IMR-90 (cell line): Measurements from ENCODE around the gene GPR65. TPM values are rescaled to one million over a fixed set of nuclear protein-coding genes. Genes with fewer than 3 reads are reported as not detected.

Experiments used
- ATAC-seq: fragments of 200-7000 bp; cut with Tn5 transposase; 2 replicates; pipeline ENCODE4 v1.9.1; 2020; ENCODE audit warnings: low read depth, mild to moderate bottlenecking, moderate library complexity
- BruUV-seq: library from RNA; stranded (reverse); fragments of 400-500 nt; replicated peaks from 2 replicates; lab custom pipeline; 2021; lab: Mats Ljungman, UMichigan
- CTCF ChIA-PET: fragments of 300-600 bp; formaldehyde crosslinking; extraction: SDS; loops from one replicate; lab custom pipeline; 2021; ENCODE audit warnings: antibody characterized with exemption; lab: Yijun Ruan, JAX
- POLR2A ChIA-PET: fragments of 300-600 bp; sonication (Branson Sonifier 250); formaldehyde crosslinking; loops from one replicate; lab custom pipeline; 2022; ENCODE audit warnings: antibody characterized with exemption; ENCODE audit not compliant: unreplicated experiment; lab: Charles Lee
- DNase-seq: peaks from one replicate; pipeline ENCODE4 v3.0.0; 2013
- H2AFZ ChIP-seq: replicated peaks from 2 replicates; pipeline ENCODE3; 2013; ENCODE audit warnings: low read length, mild to moderate bottlenecking; ENCODE audit not compliant: poor library complexity
- H2AK5ac ChIP-seq: 2 replicates; pipeline ENCODE4 v1.6.1; 2013; ENCODE audit warnings: low read depth, low read length, inconsistent platforms
- H2AK9ac ChIP-seq: replicated peaks from 2 replicates; pipeline ENCODE3; 2013; ENCODE audit warnings: mild to moderate bottlenecking, low read depth, low read length, moderate library complexity; ENCODE audit not compliant: poor library complexity
- H2BK120ac ChIP-seq: 2 replicates; pipeline ENCODE4 v1.6.1; 2013; ENCODE audit warnings: low read depth, low read length, inconsistent platforms
- H2BK15ac ChIP-seq: 3 replicates; pipeline ENCODE4 v1.6.1; 2013; ENCODE audit warnings: low read depth, low read length, inconsistent platforms
- H2BK20ac ChIP-seq: 2 replicates; pipeline ENCODE4 v1.6.1; 2013; ENCODE audit warnings: low read depth, mild to moderate bottlenecking, inconsistent platforms, low read length, moderate library complexity
- H2BK5ac ChIP-seq: 2 replicates; pipeline ENCODE4 v1.6.1; 2013; ENCODE audit warnings: mild to moderate bottlenecking, low read depth, low read length, inconsistent platforms; ENCODE audit not compliant: poor library complexity, severe bottlenecking
- H3K14ac ChIP-seq: replicated peaks from 2 replicates; pipeline ENCODE4 v1.6.1; 2013; ENCODE audit warnings: low read depth, low read length, inconsistent platforms
- H3K18ac ChIP-seq: 2 replicates; pipeline ENCODE4 v1.6.1; 2013; ENCODE audit warnings: low read depth, low read length, control low read depth
- H3K23ac ChIP-seq: 2 replicates; pipeline ENCODE4 v1.6.1; 2013; ENCODE audit warnings: low read depth, low read length, inconsistent platforms
- H3K27ac ChIP-seq: 2 replicates; pipeline ENCODE4 v1.5.1; 2013; ENCODE audit warnings: mild to moderate bottlenecking, control low read depth, low read length; ENCODE audit not compliant: insufficient read depth
- H3K27me3 ChIP-seq: 2 replicates; pipeline ENCODE4 v1.6.1; 2013; ENCODE audit warnings: low read length; ENCODE audit not compliant: control insufficient read depth, insufficient read depth
- H3K36me3 ChIP-seq: 2 replicates; pipeline ENCODE4 v1.6.1; 2013; ENCODE audit warnings: low read length, mixed read lengths; ENCODE audit not compliant: control insufficient read depth, insufficient read depth
- H3K4ac ChIP-seq: 2 replicates; pipeline ENCODE4 v1.6.1; 2013; ENCODE audit warnings: low read depth, low read length, inconsistent platforms
- H3K4me1 ChIP-seq: 2 replicates; pipeline ENCODE4 v1.6.1; 2013; ENCODE audit warnings: low read length, mixed read lengths; ENCODE audit not compliant: control insufficient read depth, insufficient read depth
- H3K4me2 ChIP-seq: 2 replicates; pipeline ENCODE4 v1.6.1; 2013; ENCODE audit warnings: low read depth, mild to moderate bottlenecking, control low read depth, low read length, moderate library complexity
- H3K4me3 ChIP-seq: 2 replicates; pipeline ENCODE4 v1.5.1; 2013; ENCODE audit warnings: low read depth, mild to moderate bottlenecking, control low read depth, low read length, moderate library complexity; ENCODE audit not compliant: insufficient read depth
- H3K56ac ChIP-seq: 2 replicates; pipeline ENCODE4 v1.6.1; 2013; ENCODE audit warnings: low read length, inconsistent platforms; ENCODE audit not compliant: insufficient read depth; ENCODE audit errors: extremely low read depth
- H3K79me1 ChIP-seq, 2 experiments: 2 replicates each; pipeline ENCODE4 v1.6.1; 2013; ENCODE audit warnings: low read length in 2 of 2, inconsistent platforms in 1 of 2, low read depth in 1 of 2
- H3K9ac ChIP-seq: 2 replicates; pipeline ENCODE4 v1.6.1; 2013; ENCODE audit warnings: low read depth, low read length, control low read depth
- H3K9me1 ChIP-seq: 2 replicates; pipeline ENCODE4 v1.6.1; 2013; ENCODE audit warnings: low read length, inconsistent platforms; ENCODE audit not compliant: insufficient read depth
- H3K9me3 ChIP-seq: 2 replicates; pipeline ENCODE4 v1.6.1; 2013; ENCODE audit warnings: low read length; ENCODE audit not compliant: control insufficient read depth, insufficient read depth
- H4K20me1 ChIP-seq: 2 replicates; pipeline ENCODE4 v1.6.1; 2013; ENCODE audit warnings: low read length, inconsistent platforms; ENCODE audit not compliant: insufficient read depth
- H4K5ac ChIP-seq: 2 replicates; pipeline ENCODE4 v1.6.1; 2013; ENCODE audit warnings: mild to moderate bottlenecking, low read depth, low read length, control low read depth
- H4K8ac ChIP-seq, 2 experiments: 2 replicates each; pipeline ENCODE4 v1.6.1; 2013; ENCODE audit warnings: low read depth in 2 of 2, low read length in 2 of 2, control low read depth in 1 of 2, inconsistent platforms in 1 of 2
- H4K91ac ChIP-seq: 2 replicates; pipeline ENCODE4 v1.6.1; 2013; ENCODE audit warnings: low read depth, low read length, inconsistent platforms; ENCODE audit not compliant: insufficient read depth
- BHLHE40 ChIP-seq: fragments of 150-350 bp; IDR thresholded peaks from 2 replicates; pipeline ENCODE4 v1.6.1; 2016; ENCODE audit warnings: mild to moderate bottlenecking, low read depth, low read length
- CEBPB ChIP-seq: IDR thresholded peaks from 2 replicates; pipeline ENCODE4 v1.6.1; 2012; ENCODE audit warnings: low read depth, low read length, improper control_type of control experiment
- CHD1 ChIP-seq: IDR thresholded peaks from 2 replicates; pipeline ENCODE4 v1.6.1; 2012; ENCODE audit warnings: low read depth, low read length, improper control_type of control experiment
- ELK1 ChIP-seq: fragments of 150-350 bp; IDR thresholded peaks from 2 replicates; pipeline ENCODE4 v1.6.1; 2016; ENCODE audit warnings: low read depth, mild to moderate bottlenecking, low read length, moderate library complexity, borderline replicate concordance
- FOS ChIP-seq: fragments of 150-350 bp; IDR thresholded peaks from 2 replicates; pipeline ENCODE4 v1.6.1; 2016; ENCODE audit warnings: low read depth, low read length
- MAFK ChIP-seq: IDR thresholded peaks from 2 replicates; pipeline ENCODE4 v1.6.1; 2012; ENCODE audit warnings: low read depth, low read length, improper control_type of control experiment
- MAZ ChIP-seq: IDR thresholded peaks from 2 replicates; pipeline ENCODE4 v1.6.1; 2012; ENCODE audit warnings: low read depth, mild to moderate bottlenecking, low read length, improper control_type of control experiment, moderate library complexity, borderline replicate concordance
- MXI1 ChIP-seq: IDR thresholded peaks from 2 replicates; pipeline ENCODE4 v1.6.1; 2012; ENCODE audit warnings: low read depth, mild to moderate bottlenecking, low read length, moderate library complexity, borderline replicate concordance
- NFE2L2 ChIP-seq: fragments of 150-350 bp; IDR thresholded peaks from 2 replicates; pipeline ENCODE4 v1.6.1; 2016; ENCODE audit warnings: low read depth, mild to moderate bottlenecking, low read length
- POLR2A ChIP-seq: IDR thresholded peaks from 2 replicates; pipeline ENCODE4 v1.6.1; 2012; ENCODE audit warnings: mild to moderate bottlenecking, low read depth, low read length
- RAD21 ChIP-seq: IDR thresholded peaks from 2 replicates; pipeline ENCODE4 v1.6.1; 2012; ENCODE audit warnings: low read length, improper control_type of control experiment
- RCOR1 ChIP-seq: IDR thresholded peaks from 2 replicates; pipeline ENCODE4 v1.6.1; 2012; ENCODE audit warnings: mild to moderate bottlenecking, low read length, improper control_type of control experiment; ENCODE audit not compliant: insufficient replicate concordance
- RFX5 ChIP-seq: IDR thresholded peaks from 2 replicates; pipeline ENCODE4 v1.8.0; 2012; ENCODE audit warnings: low read depth, mild to moderate bottlenecking, low read length, moderate library complexity
- SMC3 ChIP-seq: fragments of 150-350 bp; IDR thresholded peaks from 2 replicates; pipeline ENCODE4 v1.6.1; 2016; ENCODE audit warnings: low read depth, mild to moderate bottlenecking, antibody characterized with exemption, low read length, moderate library complexity
- USF2 ChIP-seq: fragments of 150-350 bp; IDR thresholded peaks from 2 replicates; pipeline ENCODE4 v1.6.1; 2017; ENCODE audit warnings: mild to moderate bottlenecking, antibody characterized with exemption, low read length, low read depth
- WGBS, 2 experiments: methylation state at CpG; one replicate each; pipeline versions ENCODE4 v1.1.5 to v1.1.7; 2013; ENCODE audit warnings: missing lambda C conversion rate in 2 of 2; ENCODE audit not compliant: insufficient read length in 1 of 2; ENCODE audit errors: extremely low coverage in 2 of 2; 5-methylcytosine and 5-hydroxymethylcytosine counted together
- dilution Hi-C: fragments of 300-500 bp; cut with HindIII; formaldehyde crosslinking; loops from one replicate; pipeline ENCODE4 v1.14.3; 2018; ENCODE audit warnings: low sequenced_read_pairs; ENCODE audit not compliant: unreplicated experiment
- in situ Hi-C: fragments of 300-500 bp; cut with MboI; formaldehyde crosslinking; loops from 3 replicates; pipeline ENCODE4 v1.14.3; 2019; ENCODE audit warnings: low sequenced_read_pairs, inconsistent platforms, mixed read lengths
- intact Hi-C: fragments of 100-400 bp; cut with micrococcal nuclease; formaldehyde crosslinking; loops from 2 replicates; pipeline ENCODE4 v1.10.0; 2022
- polyA plus RNA-seq, 3 experiments: library from polyadenylated mRNA; depleted of rRNA; stranded (reverse); fragments of >200 nt; gene quantifications; 2 replicates each; pipeline ENCODE4 v1.2.3, GENCODE V29; 2012; ENCODE audit warnings: low replicate concordance in 1 of 3
- total RNA-seq: library from RNA; depleted of rRNA; stranded (reverse); fragments of >200 nt; gene quantifications from 2 replicates; pipeline ENCODE4 v1.2.3, GENCODE V29; 2012
- TF ChIP-seq, protein P1 (sequence below): conservative IDR thresholded peaks from 2 replicates; pipeline ENCODE4 v1.5.1; 2012; ENCODE audit warnings: mild to moderate bottlenecking, low read depth, low read length, improper control_type of control experiment

GPR65 gene
- total and polyA plus RNA-seq, 2 of the 4 experiments (the other 2 are of a cell fraction) = 0.05 to 0.18 TPM

- ChIA-PET POLR2A (no interaction called here), CTCF (no interaction called here)
- Histone ChIP-seq H3K4ac (no peak overlapping the region), H3K18ac (no peak overlapping the region), H3K4me2 (no peak overlapping the region), H2AK5ac (no peak overlapping the region), H3K9ac (no peak overlapping the region), H4K91ac (no peak overlapping the region), H3K14ac (no peak overlapping the region), H3K79me1 (no peaks in the 10 kb centered on the region), H2AFZ (no peak overlapping the region), H4K8ac (no peak overlapping the region), H2BK5ac (no peak overlapping the region), H4K5ac (no peak overlapping the region), H3K4me1 (no peaks in the 10 kb centered on the region), H3K9me3 (0 out of 2 replicates have a peak, but pooled peaks cover 1% of the 10 kb centered on the region), H2BK120ac (no peak overlapping the region), H2AK9ac (no peak overlapping the region), H3K23ac (no peak overlapping the region), H3K27me3 (no peaks in the 10 kb centered on the region), H3K56ac (no peak overlapping the region), H3K4me3 (no peak overlapping the region), H3K9me1 (no peaks in the 10 kb centered on the region), H2BK15ac (no peak overlapping the region), H3K36me3 (no peaks in the 10 kb centered on the region), H3K27ac (no peak overlapping the region), H2BK20ac (no peak overlapping the region), H4K20me1 (no peaks in the 10 kb centered on the region)
- BruUV-seq = no TSS peak
- intact Hi-C loops = no loop called here
- in situ Hi-C loops = no loop called here
- no CpG with 5 or more reads among the region's 1 CpG for WGBS, 2 experiments
- ATAC-seq = no peak
- dilution Hi-C loops = no loop called here
- TF ChIP-seq POLR2A = no peak
- no peak for TF ChIP-seq CHD1
- no peak for TF ChIP-seq RAD21
- no peak for TF ChIP-seq FOS
- TF ChIP-seq CEBPB = no peak
- TF ChIP-seq ELK1 = no peak
- TF ChIP-seq, protein P1, sequence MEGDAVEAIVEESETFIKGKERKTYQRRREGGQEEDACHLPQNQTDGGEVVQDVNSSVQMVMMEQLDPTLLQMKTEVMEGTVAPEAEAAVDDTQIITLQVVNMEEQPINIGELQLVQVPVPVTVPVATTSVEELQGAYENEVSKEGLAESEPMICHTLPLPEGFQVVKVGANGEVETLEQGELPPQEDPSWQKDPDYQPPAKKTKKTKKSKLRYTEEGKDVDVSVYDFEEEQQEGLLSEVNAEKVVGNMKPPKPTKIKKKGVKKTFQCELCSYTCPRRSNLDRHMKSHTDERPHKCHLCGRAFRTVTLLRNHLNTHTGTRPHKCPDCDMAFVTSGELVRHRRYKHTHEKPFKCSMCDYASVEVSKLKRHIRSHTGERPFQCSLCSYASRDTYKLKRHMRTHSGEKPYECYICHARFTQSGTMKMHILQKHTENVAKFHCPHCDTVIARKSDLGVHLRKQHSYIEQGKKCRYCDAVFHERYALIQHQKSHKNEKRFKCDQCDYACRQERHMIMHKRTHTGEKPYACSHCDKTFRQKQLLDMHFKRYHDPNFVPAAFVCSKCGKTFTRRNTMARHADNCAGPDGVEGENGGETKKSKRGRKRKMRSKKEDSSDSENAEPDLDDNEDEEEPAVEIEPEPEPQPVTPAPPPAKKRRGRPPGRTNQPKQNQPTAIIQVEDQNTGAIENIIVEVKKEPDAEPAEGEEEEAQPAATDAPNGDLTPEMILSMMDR = no peak
- no peak for TF ChIP-seq RFX5
- no peak for TF ChIP-seq MXI1
- no peak for TF ChIP-seq MAZ
- TF ChIP-seq MAFK = no peak
- no peak for TF ChIP-seq NFE2L2
- no peak for TF ChIP-seq SMC3
- TF ChIP-seq USF2 = no peak
- TF ChIP-seq RCOR1 = no peak
- no peak for TF ChIP-seq BHLHE40
- DNase-seq = no peak
These were observed 44.3 kb downstream of the GPR65 start for GRCh38 chr14:88049266-88049665.
